Natural killer cell treated with Interleukin-12 subunit alpha and Interleukin-12 subunit beta and Interleukin-15 and Interleukin-18, amount 100 ng/mL, for 72 hours (primary cell): ENCODE measurements around the gene ACCSL. TPM values are rescaled to one million over a fixed set of nuclear protein-coding genes. Genes with fewer than 3 reads are reported as not detected.

ENCODE experiments used
- ATAC-seq, 2 donors: fragments of 150-1000 bp; cut with Tn5 transposase in 1 of 2; sonication (Bioruptor Pico), chemical (Tn5 transposase) in 1 of 2; 2 replicates each; pipeline ENCODE4 v1.10.0; 2021
- DNase-seq: peaks from one replicate; pipeline ENCODE4 v3.0.0; 2022; ENCODE audit warnings: low spot score
- H3K27ac Mint-ChIP-seq, 2 donors: 1 replicate in 1 of 2; 2 replicates in 1 of 2; pipeline ENCODE4 v1.8.0; 2022; ENCODE audit warnings: mixed read lengths in 2 of 2, mild to moderate bottlenecking in 1 of 2, moderate library complexity in 1 of 2
- H3K27me3 Mint-ChIP-seq, 2 donors: 1 replicate in 1 of 2; 2 replicates in 1 of 2; pipeline ENCODE4 v1.8.0; 2022; ENCODE audit warnings: mixed read lengths in 2 of 2
- H3K36me3 Mint-ChIP-seq: one replicate; pipeline ENCODE4 v1.8.0; 2022; ENCODE audit warnings: mixed read lengths
- H3K4me1 Mint-ChIP-seq, 2 donors: 1 replicate in 1 of 2; 2 replicates in 1 of 2; pipeline ENCODE4 v1.8.0; 2022; ENCODE audit warnings: low read depth in 2 of 2, mixed read lengths in 2 of 2, mild to moderate bottlenecking in 1 of 2
- H3K4me3 Mint-ChIP-seq: one replicate; pipeline ENCODE4 v1.8.0; 2022; ENCODE audit warnings: mixed read lengths
- H3K9me3 Mint-ChIP-seq: 2 replicates; pipeline ENCODE4 v1.8.0; 2022; ENCODE audit warnings: mixed read lengths
- total RNA-seq, 2 donors: library from RNA; stranded (reverse); gene quantifications; one replicate each; pipeline ENCODE4 v1.2.3, GENCODE V29; 2022

Gene ACCSL
- total RNA-seq, 2 donors from 2014 or later, result not detected

DNA sequence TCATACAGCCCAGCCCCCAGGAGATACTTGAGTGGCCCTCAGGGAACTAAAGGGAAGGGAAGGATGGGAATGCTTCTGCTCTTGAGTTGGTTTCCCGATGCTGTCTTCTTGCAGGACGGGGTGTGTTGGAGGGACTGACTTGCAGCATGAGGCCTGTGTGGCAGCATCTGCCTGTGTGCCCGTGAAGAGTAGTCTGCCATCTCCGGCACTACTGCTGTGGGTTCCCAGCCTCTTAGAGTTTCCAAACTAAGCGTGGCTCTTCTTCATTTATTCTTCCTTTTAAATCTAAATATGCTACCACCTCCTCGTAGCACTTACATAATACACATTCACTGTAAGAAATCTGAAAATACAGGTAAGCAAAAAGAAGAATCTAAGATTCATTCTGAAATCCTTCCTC is 60.5 kb downstream of the ACCSL start:
- H3K27ac Mint-ChIP-seq, result no peak overlapping the region
- H3K9me3 Mint-ChIP-seq, result no peaks in the 10 kb centered on the region
- H3K27me3 Mint-ChIP-seq, result no peaks in the 10 kb centered on the region
- H3K4me3 Mint-ChIP-seq, result no peak overlapping the region
- H3K36me3 Mint-ChIP-seq, result no peaks in the 10 kb centered on the region
- DNase-seq (no peak), ATAC-seq (no peak)
- H3K4me1 Mint-ChIP-seq, result peaks cover 12 to 20% of the 10 kb centered on the region in 2 donors

Other genes with a start within 250 kb of the ACCSL start
- 10 to 100 TPM; 38.7 to 53.7 TPM for gene ALKBH3, start 167.2 kb upstream of the ACCSL start, total RNA-seq
- gene C11orf96, start 105.3 kb upstream of the ACCSL start, total RNA-seq, result 1 to 10 TPM; 1.4 to 7.3 TPM
- gene ACCS, start 18.3 kb downstream of the ACCSL start, total RNA-seq, result 1 to 10 TPM; 3.4 to 5.4 TPM
- 10 to 100 TPM; 41.6 to 45.7 TPM for gene EXT2, start 47.7 kb downstream of the ACCSL start, total RNA-seq